Esophagus squamous epithelium (tissue), 5 donors: ENCODE data around the gene SYT13. TPM values are rescaled to one million over a fixed set of nuclear protein-coding genes. Genes with fewer than 3 reads are reported as not detected.

Source experiments
- DNase-seq: peaks from one replicate; lab custom pipeline; 2025; lab: John Stamatoyannopoulos, UW
- H3K27ac ChIP-seq, 4 donors: fragments of 200-600 bp; sonication (generic); one replicate each; pipeline ENCODE4 v1.5.1; 2016 to 2019; ENCODE audit warnings: mild to moderate bottlenecking in 1 of 4
- H3K27me3 ChIP-seq, 4 donors: fragments of 200-600 bp; sonication (generic); 1 replicate in 3 of 4; 2 replicates in 1 of 4; pipeline versions ENCODE4 v1.5.1 to v1.6.0; 2017 to 2021; ENCODE audit warnings: antibody characterized with exemption in 1 of 4
- H3K36me3 ChIP-seq, 3 donors: fragments of 200-600 bp; sonication (generic); one replicate each; pipeline ENCODE4 v1.5.1; 2016 to 2019
- H3K4me1 ChIP-seq, 3 donors: fragments of 200-600 bp; sonication (generic); one replicate each; pipeline ENCODE4 v1.5.1; 2017 to 2019
- H3K4me3 ChIP-seq, 4 donors: fragments of 200-600 bp; sonication (generic); 1 replicate in 3 of 4; 2 replicates in 1 of 4; pipeline ENCODE4 v1.5.1; 2016 to 2019; ENCODE audit warnings: mild to moderate bottlenecking in 2 of 4, moderate library complexity in 1 of 4
- H3K9me3 ChIP-seq, 3 donors: fragments of 200-600 bp; sonication (generic); one replicate each; pipeline ENCODE4 v1.5.1; 2016 to 2019
- POLR2A ChIP-seq, 4 donors: fragments of 450-650 bp; IDR thresholded peaks; one replicate each; pipeline ENCODE4 v1.6.1; 2017; ENCODE audit warnings: antibody characterized with exemption in 4 of 4, mild to moderate bottlenecking in 4 of 4, moderate library complexity in 3 of 4
- WGBS, 2 donors: methylation state at CpG; one replicate each; pipeline ENCODE4 v1.1.5; 2018; 5-methylcytosine and 5-hydroxymethylcytosine counted together
- intact Hi-C: fragments of 100-400 bp; cut with DNase I; formaldehyde crosslinking; loops from one replicate; pipeline ENCODE4 v1.15.0; 2022
- total RNA-seq, 4 donors: library from RNA; depleted of rRNA; stranded (reverse); fragments of >200 nt; gene quantifications; one replicate each; pipeline ENCODE4 v1.1.0, GENCODE V29; 2016
- TF ChIP-seq, protein P1 (sequence below), 6 experiments: fragments of 450-650 bp in 4 of 6; fragments of 200-600 bp in 2 of 6; sonication (generic) in 2 of 6; IDR thresholded peaks; one replicate each; pipeline ENCODE4 v1.5.1; 2016 to 2019; ENCODE audit warnings: antibody characterized with exemption in 6 of 6, mild to moderate bottlenecking in 4 of 6, moderate library complexity in 4 of 6
- donor health status: DM: yes; HTN: yes; CAD: no.

Gene SYT13
- total RNA-seq, 4 donors from 2014 or later, result 0.04 to 0.15 TPM; not detected in 2

DNA sequence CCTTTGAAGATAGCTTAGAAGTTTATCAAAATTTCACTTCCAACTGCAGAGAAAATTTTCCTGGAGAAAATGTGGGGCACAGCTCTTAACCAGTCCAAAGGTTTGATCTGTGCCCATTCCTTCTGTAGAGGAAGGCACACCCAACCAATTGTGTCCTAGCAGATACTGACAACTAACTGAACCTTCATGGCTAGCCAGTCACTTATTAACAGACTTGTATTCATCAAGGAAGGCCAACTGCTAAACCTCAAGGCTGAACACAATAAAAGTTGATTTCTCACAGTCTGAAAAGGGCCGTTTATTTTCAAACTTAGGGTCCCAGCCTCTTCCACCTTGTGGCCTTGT, 19.5 kb downstream of the SYT13 start:
- 75 to 83% methylated on average over 1 of the region's 1 CpG for WGBS, 2 donors
- Histone ChIP-seq H3K36me3 (no peaks in the 10 kb centered on the region), H3K4me1 (peaks cover 7 to 16% (median 7%) of the 10 kb centered on the region in 3 donors), H3K4me3 (no peak overlapping the region), H3K27me3 (peaks cover 0 to 54% (median 0%) of the 10 kb centered on the region in 4 donors), H3K27ac (no peak overlapping the region), H3K9me3 (no peaks in the 10 kb centered on the region)
- no peak for DNase-seq
- intact Hi-C loops, result no loop called here
- TF ChIP-seq, protein P1, sequence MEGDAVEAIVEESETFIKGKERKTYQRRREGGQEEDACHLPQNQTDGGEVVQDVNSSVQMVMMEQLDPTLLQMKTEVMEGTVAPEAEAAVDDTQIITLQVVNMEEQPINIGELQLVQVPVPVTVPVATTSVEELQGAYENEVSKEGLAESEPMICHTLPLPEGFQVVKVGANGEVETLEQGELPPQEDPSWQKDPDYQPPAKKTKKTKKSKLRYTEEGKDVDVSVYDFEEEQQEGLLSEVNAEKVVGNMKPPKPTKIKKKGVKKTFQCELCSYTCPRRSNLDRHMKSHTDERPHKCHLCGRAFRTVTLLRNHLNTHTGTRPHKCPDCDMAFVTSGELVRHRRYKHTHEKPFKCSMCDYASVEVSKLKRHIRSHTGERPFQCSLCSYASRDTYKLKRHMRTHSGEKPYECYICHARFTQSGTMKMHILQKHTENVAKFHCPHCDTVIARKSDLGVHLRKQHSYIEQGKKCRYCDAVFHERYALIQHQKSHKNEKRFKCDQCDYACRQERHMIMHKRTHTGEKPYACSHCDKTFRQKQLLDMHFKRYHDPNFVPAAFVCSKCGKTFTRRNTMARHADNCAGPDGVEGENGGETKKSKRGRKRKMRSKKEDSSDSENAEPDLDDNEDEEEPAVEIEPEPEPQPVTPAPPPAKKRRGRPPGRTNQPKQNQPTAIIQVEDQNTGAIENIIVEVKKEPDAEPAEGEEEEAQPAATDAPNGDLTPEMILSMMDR (IDR thresholded peaks at IDR 0.05), result no peak
- TF ChIP-seq POLR2A (IDR thresholded peaks at IDR 0.05), result no peak

DNA sequence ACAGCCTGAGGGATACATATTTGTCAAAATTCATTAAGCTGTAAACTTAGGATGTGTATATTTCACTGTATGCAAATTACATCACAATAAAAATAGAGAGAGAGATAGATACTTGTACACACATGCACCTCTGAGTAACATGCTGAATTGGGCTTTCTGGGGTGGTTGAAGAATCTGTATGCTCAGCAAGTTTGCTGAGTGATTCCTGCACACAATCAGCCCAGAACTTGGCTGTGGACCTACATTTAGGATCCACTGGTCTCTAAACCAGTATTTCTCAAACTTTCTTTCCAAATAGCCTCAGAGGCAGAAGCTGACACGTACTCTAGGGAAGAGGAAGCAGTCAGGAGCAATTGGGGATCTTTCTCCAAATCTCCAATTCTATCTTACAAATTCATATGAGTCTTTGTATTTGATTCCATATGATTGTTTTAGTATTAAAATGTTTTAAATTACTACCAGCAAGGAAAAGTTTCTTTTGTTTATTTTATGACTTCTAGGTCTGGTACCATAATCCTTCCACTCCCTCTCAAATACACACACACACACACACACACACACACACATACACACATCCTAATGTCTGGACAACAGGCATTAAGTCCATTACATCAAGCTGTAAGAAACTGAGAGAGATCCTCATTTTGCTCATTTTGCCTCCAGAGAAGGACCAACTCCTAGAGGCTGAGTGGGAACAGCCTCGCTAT, 20.0 kb downstream of the SYT13 start:
- TF ChIP-seq, protein P1 (IDR thresholded peaks at IDR 0.05), result no peak
- TF ChIP-seq POLR2A (IDR thresholded peaks at IDR 0.05), result no peak
- WGBS, 2 donors, result 65 to 72% methylated on average over 2 of the region's 2 CpGs
- no peak for DNase-seq
- intact Hi-C loops, result no loop called here
- no peaks in the 10 kb centered on the region for H3K36me3 ChIP-seq
- no peak overlapping the region for H3K4me3 ChIP-seq
- H3K27ac ChIP-seq, result no peak overlapping the region
- H3K27me3 ChIP-seq, result peaks cover 0 to 56% (median 0%) of the 10 kb centered on the region in 4 donors
- H3K4me1 ChIP-seq, result peaks cover 7 to 16% (median 7%) of the 10 kb centered on the region in 3 donors
- no peaks in the 10 kb centered on the region for H3K9me3 ChIP-seq

DNA sequence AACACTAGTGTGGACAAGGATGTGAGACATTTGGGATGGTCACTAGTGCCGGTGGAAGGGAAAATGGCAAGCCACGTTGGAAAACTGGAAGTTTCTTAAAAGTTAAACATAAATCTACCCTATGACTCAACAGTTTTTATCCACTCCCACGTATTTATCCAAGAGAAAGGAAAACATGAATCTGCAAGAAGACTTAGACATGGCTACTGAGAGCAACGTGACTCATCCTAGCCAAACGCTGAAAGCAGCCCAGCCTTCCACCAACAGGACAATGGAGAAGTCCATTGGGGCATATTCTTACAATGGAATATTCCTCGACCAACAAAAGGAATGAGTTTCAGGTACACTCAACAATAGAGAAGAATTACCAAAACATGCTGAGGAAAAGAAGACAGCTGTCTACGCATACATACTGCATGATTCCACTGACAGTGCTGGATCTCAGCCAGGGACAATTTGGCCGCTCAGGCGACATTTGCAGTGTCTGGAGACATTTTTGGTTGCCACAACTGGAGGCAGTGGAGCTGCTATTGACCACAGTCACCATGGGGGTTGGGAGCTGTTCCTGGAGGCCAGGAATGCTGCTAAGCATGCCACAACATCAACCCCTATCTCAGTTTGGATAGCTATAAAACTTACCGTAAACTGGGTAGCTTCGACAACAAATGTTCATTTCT, 21.2 kb downstream of the SYT13 start:
- TF ChIP-seq, protein P1 (IDR thresholded peaks at IDR 0.05), result no peak
- no peak for TF ChIP-seq POLR2A (IDR thresholded peaks at IDR 0.05)
- H3K4me3 ChIP-seq, result no peak overlapping the region
- H3K27me3 ChIP-seq, result peaks cover 0 to 63% (median 0%) of the 10 kb centered on the region in 4 donors
- H3K36me3 ChIP-seq, result no peaks in the 10 kb centered on the region
- no peak for DNase-seq
- intact Hi-C loops, result no loop called here
- peaks cover 7 to 16% (median 7%) of the 10 kb centered on the region in 3 donors for H3K4me1 ChIP-seq
- 35% methylated on average over 11 of the region's 11 CpGs for WGBS, 2 donors
- no peaks in the 10 kb centered on the region for H3K9me3 ChIP-seq
- peak overlapping the region in 1 of 4 donors; percentile 46 for H3K27ac ChIP-seq

DNA sequence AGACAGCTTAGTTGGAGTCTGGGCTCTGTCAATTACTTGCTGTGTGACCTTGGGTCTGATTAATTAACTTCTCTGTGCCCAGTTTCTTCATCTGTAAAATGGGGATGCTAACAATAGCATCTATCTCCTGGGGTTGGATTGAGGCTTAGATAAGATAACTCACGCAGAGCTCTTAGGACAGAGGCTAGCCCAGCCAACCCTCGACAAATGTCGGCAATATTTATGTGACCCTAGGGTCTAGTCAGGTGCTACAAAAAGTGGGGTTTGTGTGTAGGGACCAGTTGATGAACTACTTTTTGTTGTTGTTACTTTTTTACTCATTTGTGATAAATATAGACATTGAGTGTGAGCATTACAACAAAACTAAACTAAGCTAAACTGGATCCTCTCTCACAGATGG, 22.4 kb downstream of the SYT13 start:
- WGBS, 2 donors, result 100% methylated on average over 2 to 3 of the region's 3 CpGs
- Histone ChIP-seq H3K4me1 (peaks cover 7 to 16% (median 7%) of the 10 kb centered on the region in 3 donors), H3K4me3 (no peak overlapping the region), H3K27ac (no peak overlapping the region), H3K36me3 (no peaks in the 10 kb centered on the region), H3K9me3 (no peaks in the 10 kb centered on the region), H3K27me3 (peaks cover 0 to 72% (median 0%) of the 10 kb centered on the region in 4 donors)
- intact Hi-C loops, result no loop called here
- TF ChIP-seq, protein P1 (IDR thresholded peaks at IDR 0.05), result no peak
- no peak for TF ChIP-seq POLR2A (IDR thresholded peaks at IDR 0.05)
- no peak for DNase-seq

DNA sequence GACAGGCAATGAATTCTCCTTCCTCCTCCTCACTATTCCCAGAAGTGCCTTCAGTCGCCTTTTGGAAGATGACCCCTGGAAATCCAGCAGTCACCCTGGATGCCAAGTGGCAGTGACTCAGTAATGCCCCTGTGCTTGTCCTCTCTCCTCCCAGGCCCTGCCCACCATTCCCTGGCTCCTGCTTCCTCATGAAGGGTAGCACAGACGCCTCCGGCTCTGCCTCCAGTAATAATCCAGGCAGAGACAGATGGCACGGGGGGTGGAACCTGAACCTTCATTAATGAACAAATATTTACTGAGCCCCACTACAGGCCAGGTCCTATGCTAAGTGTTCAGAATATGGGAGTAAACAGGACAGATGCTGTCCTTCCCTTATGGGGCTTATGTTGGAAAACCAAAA, 23.2 kb downstream of the SYT13 start:
- Histone ChIP-seq H3K9me3 (no peaks in the 10 kb centered on the region), H3K4me3 (no peak overlapping the region), H3K27ac (no peak overlapping the region), H3K27me3 (peaks cover 0 to 74% (median 0%) of the 10 kb centered on the region in 4 donors), H3K4me1 (peaks cover 7 to 16% (median 7%) of the 10 kb centered on the region in 3 donors), H3K36me3 (no peaks in the 10 kb centered on the region)
- intact Hi-C loops, result no loop called here
- 40 to 51% methylated on average over 2 of the region's 4 CpGs for whole genome bisulfite sequencing, 2 donors
- no peak for DNase-seq
- TF ChIP-seq POLR2A (IDR thresholded peaks at IDR 0.05), result no peak
- TF ChIP-seq, protein P1 (IDR thresholded peaks at IDR 0.05), result no peak
